GM21423 (cell line): ENCODE results near the gene TRIM49.
"Not testable (repeated sequence)": the region's sequence is repeated elsewhere in the genome, so short reads cannot be mapped to it uniquely, and the experiment has no call there.

ENCODE experiments used
- ATAC-seq: cut with Tn5 transposase; IDR thresholded peaks from one replicate; pipeline ENCODE4 v1.9.1; 2021; ENCODE audit warnings: mild to moderate bottlenecking, moderate library complexity; ENCODE audit not compliant: unreplicated experiment

The TRIM49 gene

GRCh38 chr11:89808475-89808874, at the start of gene TRIM49:
Gene TRIM49 (minus strand): TSS chr11:89808575. CDS start chr11:89804469, 4,106 bp downstream.
- ATAC-seq, result not testable (repeated sequence)

GRCh38 chr11:89826694-89827093, 18.3 kb upstream of the TRIM49 start:
- ATAC-seq, result not testable (repeated sequence)

GRCh38 chr11:89820008-89820407, 11.6 kb upstream of the TRIM49 start:
- not testable (repeated sequence) for ATAC-seq

- not testable (repeated sequence) for ATAC-seq
Measured at GRCh38 chr11:89813535-89813934, 5.2 kb upstream of the TRIM49 start.

GRCh38 chr11:89787506-89788063, 20.8 kb downstream of the TRIM49 start:
- not testable (repeated sequence) for ATAC-seq

GRCh38 chr11:89785726-89786125, 22.6 kb downstream of the TRIM49 start:
- not testable (repeated sequence) for ATAC-seq

GRCh38 chr11:89750822-89751221, 57.6 kb downstream of the TRIM49 start:
- ATAC-seq, result not testable (repeated sequence)
